GM12801 (cell line): Measurements from ENCODE around the gene ADPRHL1.

Source experiments
- CTCF ChIP-seq: IDR thresholded peaks from one replicate; pipeline ENCODE4 v1.5.1; 2011; ENCODE audit warnings: control low read depth; ENCODE audit not compliant: insufficient read length; ENCODE audit errors: extremely low read depth

Gene ADPRHL1

GRCh38 chr13:113359571-113359970 is 93.7 kb downstream of the ADPRHL1 start:
- TF ChIP-seq CTCF, result no peak

GRCh38 chr13:113358653-113359190 is 94.6 kb downstream of the ADPRHL1 start:
- no peak for TF ChIP-seq CTCF

GRCh38 chr13:113357529-113357928 is 95.8 kb downstream of the ADPRHL1 start:
- no peak for TF ChIP-seq CTCF

- TF ChIP-seq CTCF, result no peak
Observed at GRCh38 chr13:113356596-113356995, 96.7 kb downstream of the ADPRHL1 start.

GRCh38 chr13:113355621-113356020 is 97.7 kb downstream of the ADPRHL1 start:
- no peak for TF ChIP-seq CTCF

GRCh38 chr13:113354831-113355610 is 98.3 kb downstream of the ADPRHL1 start:
- TF ChIP-seq CTCF, result no peak

- no peak for TF ChIP-seq CTCF
Observed at GRCh38 chr13:113353254-113353653, 100.0 kb downstream of the ADPRHL1 start.
